GM18951 (cell line): ENCODE measurements around the gene ESRRG.

Source experiments
- POLR2A ChIP-seq: IDR thresholded peaks from 4 replicates; pipeline ENCODE4 v1.6.1; 2011; ENCODE audit warnings: mild to moderate bottlenecking; ENCODE audit not compliant: insufficient read length, insufficient read depth; ENCODE audit errors: extremely low read depth
- in situ Hi-C: fragments of 300-500 bp; cut with MboI; formaldehyde crosslinking; loops from one replicate; pipeline ENCODE4 v1.12.0; 2022; ENCODE audit warnings: low sequenced_read_pairs, mixed read lengths, inconsistent platforms; ENCODE audit not compliant: unreplicated experiment

Gene ESRRG

GRCh38 chr1:216604771-216605170, 118.5 kb downstream of the ESRRG start:
- in situ Hi-C loops: no loop called here
- TF ChIP-seq POLR2A: no peak

GRCh38 chr1:216600730-216601609, 122.3 kb downstream of the ESRRG start:
- in situ Hi-C loops: no loop called here
- TF ChIP-seq POLR2A: peak; percentile 22

GRCh38 chr1:216599851-216600250, 123.4 kb downstream of the ESRRG start:
- in situ Hi-C loops: no loop called here
- TF ChIP-seq POLR2A: no peak

GRCh38 chr1:216598448-216598847, 124.8 kb downstream of the ESRRG start:
- in situ Hi-C loops: no loop called here
- TF ChIP-seq POLR2A: no peak

- no peak for TF ChIP-seq POLR2A
- in situ Hi-C loops: no loop called here
These were observed 126.9 kb downstream of the ESRRG start for GRCh38 chr1:216596281-216596862.

GRCh38 chr1:216587715-216588114, 135.5 kb downstream of the ESRRG start:
- TF ChIP-seq POLR2A: no peak
- in situ Hi-C loops: no loop called here

GRCh38 chr1:216582151-216582550, 141.1 kb downstream of the ESRRG start:
- in situ Hi-C loops: no loop called here
- no peak for TF ChIP-seq POLR2A

GRCh38 chr1:216580538-216581057, 142.6 kb downstream of the ESRRG start:
- in situ Hi-C loops: no loop called here
- TF ChIP-seq POLR2A: no peak

- in situ Hi-C loops: no loop called here
- no peak for TF ChIP-seq POLR2A
These were observed 146.8 kb downstream of the ESRRG start for GRCh38 chr1:216576234-216576937.

GRCh38 chr1:216566641-216567205, 156.5 kb downstream of the ESRRG start:
- TF ChIP-seq POLR2A: no peak
- in situ Hi-C loops: no loop called here

- in situ Hi-C loops: no loop called here
- TF ChIP-seq POLR2A: no peak
These were observed 160.1 kb downstream of the ESRRG start for GRCh38 chr1:216563087-216563486.

- in situ Hi-C loops: no loop called here
These were observed 160.8 kb downstream of the ESRRG start for GRCh38 chr1:216562383-216562782.

GRCh38 chr1:216560527-216560926, 162.7 kb downstream of the ESRRG start:
- in situ Hi-C loops: no loop called here
- TF ChIP-seq POLR2A: no peak

More at GRCh38 chr1:216562383-216562782, 160.8 kb downstream of the ESRRG start:
- TF ChIP-seq POLR2A: no peak
